Smooth muscle cell (in vitro differentiated cells): Measurements from ENCODE around the gene DIRAS1. TPM values are rescaled to one million over a fixed set of nuclear protein-coding genes. Genes with fewer than 3 reads are reported as not detected.

Experiments
- DNase-seq: peaks from one replicate; lab custom pipeline; 2025; ENCODE audit not compliant: unreplicated experiment; lab: John Stamatoyannopoulos, UW
- H2AFZ ChIP-seq: fragments of 200-600 bp; sonication (generic); 2 replicates; pipeline ENCODE4 v1.6.0; 2016; ENCODE audit warnings: antibody characterized with exemption, low read depth, mild to moderate bottlenecking
- H3F3A ChIP-seq: fragments of 200-600 bp; sonication (generic); 2 replicates; pipeline ENCODE4 v1.6.0; 2017; ENCODE audit warnings: antibody characterized with exemption, low read depth
- H3K27ac ChIP-seq: fragments of 200-600 bp; sonication (generic); 2 replicates; pipeline ENCODE4 v1.5.1; 2016; ENCODE audit warnings: low read depth, mild to moderate bottlenecking
- H3K27me3 ChIP-seq: fragments of 200-600 bp; sonication (generic); 2 replicates; pipeline ENCODE4 v1.6.1; 2016; ENCODE audit warnings: low read depth, mild to moderate bottlenecking
- H3K36me3 ChIP-seq: fragments of 200-600 bp; sonication (generic); 2 replicates; pipeline ENCODE4 v1.5.1; 2016; ENCODE audit warnings: low read depth
- H3K4me1 ChIP-seq: fragments of 200-600 bp; sonication (generic); 2 replicates; pipeline ENCODE4 v1.5.1; 2016; ENCODE audit warnings: low read depth
- H3K4me2 ChIP-seq: fragments of 200-600 bp; sonication (generic); 2 replicates; pipeline ENCODE4 v1.6.0; 2016; ENCODE audit warnings: mild to moderate bottlenecking
- H3K4me3 ChIP-seq: fragments of 200-600 bp; sonication (generic); 2 replicates; pipeline ENCODE4 v1.5.1; 2016; ENCODE audit warnings: mild to moderate bottlenecking
- H3K79me2 ChIP-seq: fragments of 200-600 bp; sonication (generic); 2 replicates; pipeline ENCODE4 v1.6.0; 2016; ENCODE audit warnings: low read depth, mild to moderate bottlenecking
- H3K9ac ChIP-seq: fragments of 200-600 bp; sonication (generic); 2 replicates; pipeline ENCODE4 v1.6.0; 2016; ENCODE audit warnings: low read depth
- H3K9me3 ChIP-seq: fragments of 200-600 bp; sonication (generic); replicated peaks from 2 replicates; pipeline ENCODE4 v1.5.1; 2016; ENCODE audit warnings: low read depth
- H4K20me1 ChIP-seq: fragments of 200-600 bp; sonication (generic); 2 replicates; pipeline ENCODE4 v1.6.0; 2016; ENCODE audit warnings: low read depth
- CTCF ChIP-seq: fragments of 200-600 bp; sonication (generic); IDR thresholded peaks from 2 replicates; pipeline ENCODE4 v1.5.1; 2017; ENCODE audit warnings: borderline replicate concordance, mild to moderate bottlenecking, antibody characterized with exemption; ENCODE audit not compliant: insufficient read depth, poor library complexity, severe bottlenecking
- WGBS: methylation state at CpG from one replicate; pipeline ENCODE4 v1.1.7; 2016; ENCODE audit warnings: low lambda C conversion rate; 5-methylcytosine and 5-hydroxymethylcytosine counted together
- polyA plus RNA-seq: library from polyadenylated mRNA; unstranded; fragments of >200 nt; fragmentation: Nextera tagmentation; extraction: Ambion mirVana; gene quantifications from 2 replicates; pipeline ENCODE4 v1.2.1, GENCODE V29; 2016
- total RNA-seq: library from RNA; depleted of rRNA; stranded (reverse); fragments of >200 nt; gene quantifications from 2 replicates; pipeline ENCODE4 v1.2.3, GENCODE V29; 2014

Gene DIRAS1
- total and polyA plus RNA-seq, 2 experiments from 2014 or later, result 6.7 to 7.2 TPM

GRCh38 chr19:2768365-2769132 is 47.4 kb upstream of the DIRAS1 start:
- Histone ChIP-seq H3K36me3 (no peaks in the 10 kb centered on the region), H3K9ac (no peak overlapping the region), H2AFZ (no peak overlapping the region), H3K4me3 (no peak overlapping the region), H3K4me1 (no peaks in the 10 kb centered on the region), H3K9me3 (no peaks in the 10 kb centered on the region), H3K79me2 (peaks cover 48% of the 10 kb centered on the region), H3F3A (no peaks in the 10 kb centered on the region), H3K4me2 (no peak overlapping the region), H3K27me3 (no peaks in the 10 kb centered on the region), H3K27ac (no peak overlapping the region), H4K20me1 (peaks cover 57% of the 10 kb centered on the region)
- no peak for TF ChIP-seq CTCF
- 96% methylated on average over 28 of the region's 29 CpGs for WGBS
- no peak for DNase-seq

- Histone ChIP-seq H3K4me3 (no peak overlapping the region), H3K27me3 (no peaks in the 10 kb centered on the region), H3K9me3 (no peaks in the 10 kb centered on the region), H4K20me1 (peaks cover 57% of the 10 kb centered on the region), H3K4me2 (no peak overlapping the region), H3K79me2 (peaks cover 48% of the 10 kb centered on the region), H2AFZ (no peak overlapping the region), H3K9ac (no peak overlapping the region), H3K27ac (no peak overlapping the region), H3F3A (no peaks in the 10 kb centered on the region), H3K36me3 (no peaks in the 10 kb centered on the region), H3K4me1 (no peaks in the 10 kb centered on the region)
- 97% methylated on average over 19 of the region's 19 CpGs for WGBS
- DNase-seq, result no peak
- TF ChIP-seq CTCF, result no peak
Measured at GRCh38 chr19:2767688-2768087, 46.5 kb upstream of the DIRAS1 start.

GRCh38 chr19:2766594-2767372 is 45.6 kb upstream of the DIRAS1 start:
- no peaks in the 10 kb centered on the region for H3F3A ChIP-seq
- peaks cover 40% of the 10 kb centered on the region for H3K79me2 ChIP-seq
- H3K4me3 ChIP-seq, result no peak overlapping the region
- no peaks in the 10 kb centered on the region for H3K9me3 ChIP-seq
- no peaks in the 10 kb centered on the region for H3K36me3 ChIP-seq
- H3K27ac ChIP-seq, result no peak overlapping the region
- no peaks in the 10 kb centered on the region for H3K27me3 ChIP-seq
- no peak for DNase-seq
- no peak overlapping the region for H3K4me2 ChIP-seq
- H3K9ac ChIP-seq, result no peak overlapping the region
- no peak overlapping the region for H2AFZ ChIP-seq
- H4K20me1 ChIP-seq, result peaks cover 48% of the 10 kb centered on the region
- no peak for TF ChIP-seq CTCF
- 98% methylated on average over 34 of the region's 35 CpGs for WGBS
- H3K4me1 ChIP-seq, result no peaks in the 10 kb centered on the region
